ENCODE data around the gene DSTN.

DNA sequence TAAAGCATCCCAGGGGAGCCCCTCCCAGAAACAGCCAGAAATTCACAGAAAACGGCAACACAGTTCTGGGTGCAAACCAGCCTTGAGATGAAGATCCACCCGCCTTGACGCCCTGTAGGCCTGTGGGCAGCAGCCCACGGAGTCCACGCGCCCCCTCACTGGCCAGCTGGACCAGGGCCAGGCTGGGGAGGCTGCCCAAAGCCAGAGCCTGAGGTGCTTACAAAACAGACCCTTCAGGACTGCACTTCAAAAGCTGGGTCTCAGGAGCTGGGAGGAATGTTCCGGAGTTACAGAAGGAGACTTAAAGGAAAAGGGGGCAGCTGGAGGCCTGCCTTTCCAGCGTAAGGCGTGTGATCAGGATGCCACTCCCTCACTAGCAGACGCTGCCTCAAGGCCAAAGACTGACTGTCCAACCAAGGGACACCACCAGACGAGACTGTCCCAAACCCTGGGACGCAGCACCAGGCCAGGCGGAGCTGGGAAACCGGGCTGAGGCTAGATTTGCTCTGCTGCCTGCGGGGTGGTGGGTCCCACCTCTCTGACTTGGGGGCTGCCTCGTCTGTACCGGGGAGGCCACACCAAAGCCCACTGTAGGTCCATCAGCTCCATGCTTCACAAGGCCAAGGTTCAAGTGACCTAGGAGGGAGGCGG, 64.1 kb downstream of the DSTN start:
- TF ChIP-seq, protein P1, sequence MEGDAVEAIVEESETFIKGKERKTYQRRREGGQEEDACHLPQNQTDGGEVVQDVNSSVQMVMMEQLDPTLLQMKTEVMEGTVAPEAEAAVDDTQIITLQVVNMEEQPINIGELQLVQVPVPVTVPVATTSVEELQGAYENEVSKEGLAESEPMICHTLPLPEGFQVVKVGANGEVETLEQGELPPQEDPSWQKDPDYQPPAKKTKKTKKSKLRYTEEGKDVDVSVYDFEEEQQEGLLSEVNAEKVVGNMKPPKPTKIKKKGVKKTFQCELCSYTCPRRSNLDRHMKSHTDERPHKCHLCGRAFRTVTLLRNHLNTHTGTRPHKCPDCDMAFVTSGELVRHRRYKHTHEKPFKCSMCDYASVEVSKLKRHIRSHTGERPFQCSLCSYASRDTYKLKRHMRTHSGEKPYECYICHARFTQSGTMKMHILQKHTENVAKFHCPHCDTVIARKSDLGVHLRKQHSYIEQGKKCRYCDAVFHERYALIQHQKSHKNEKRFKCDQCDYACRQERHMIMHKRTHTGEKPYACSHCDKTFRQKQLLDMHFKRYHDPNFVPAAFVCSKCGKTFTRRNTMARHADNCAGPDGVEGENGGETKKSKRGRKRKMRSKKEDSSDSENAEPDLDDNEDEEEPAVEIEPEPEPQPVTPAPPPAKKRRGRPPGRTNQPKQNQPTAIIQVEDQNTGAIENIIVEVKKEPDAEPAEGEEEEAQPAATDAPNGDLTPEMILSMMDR (IDR thresholded peaks at IDR 0.05) = no peak
- no peak for TF ChIP-seq POLR2A (IDR thresholded peaks at IDR 0.05)

Measured in breast epithelium (tissue), 3 donors.